HG02884 (cell line): ENCODE results near the gene BIK.
"Not testable (repeated sequence)": the region's sequence is repeated elsewhere in the genome, so short reads cannot be mapped to it uniquely, and the experiment has no call there.

Experiments used
- ATAC-seq: cut with Tn5 transposase; IDR thresholded peaks from one replicate; pipeline ENCODE4 v1.9.1; 2021; ENCODE audit warnings: mild to moderate bottlenecking, moderate library complexity; ENCODE audit not compliant: unreplicated experiment

Gene BIK

GRCh38 chr22:43133401-43133800 is 22.9 kb downstream of the BIK start:
- no peak for ATAC-seq

- ATAC-seq = no peak
Observed at GRCh38 chr22:43134553-43134952, 24.0 kb downstream of the BIK start.

GRCh38 chr22:43135565-43135964 is 25.0 kb downstream of the BIK start:
- no peak for ATAC-seq

GRCh38 chr22:43136255-43136654 is 25.7 kb downstream of the BIK start:
- ATAC-seq = no peak

- ATAC-seq = no peak
Observed at GRCh38 chr22:43136801-43137200, 26.3 kb downstream of the BIK start.

- ATAC-seq = peak; percentile 63
Observed at GRCh38 chr22:43142880-43143562, 32.5 kb downstream of the BIK start, which contains the start of gene MCAT. MCAT (minus strand) TSS chr22:43143398; CDS start chr22:43143348, 50 bp downstream.

GRCh38 chr22:43144949-43145348 is 34.4 kb downstream of the BIK start:
- ATAC-seq = no peak

GRCh38 chr22:43145371-43145770 is 34.8 kb downstream of the BIK start:
- not testable (repeated sequence) for ATAC-seq

- not testable (repeated sequence) for ATAC-seq
Observed at GRCh38 chr22:43146332-43146731, 35.8 kb downstream of the BIK start.

- no peak for ATAC-seq
Observed at GRCh38 chr22:43147821-43148220, 37.3 kb downstream of the BIK start.

- no peak for ATAC-seq
Observed at GRCh38 chr22:43148581-43148980, 38.0 kb downstream of the BIK start.

GRCh38 chr22:43150731-43151206 is 40.2 kb downstream of the BIK start:
- no peak for ATAC-seq

- ATAC-seq = no peak
Observed at GRCh38 chr22:43151251-43152002, 40.9 kb downstream of the BIK start, which contains the start of gene TSPO. TSPO (plus strand) TSS chr22:43151559; CDS start chr22:43159239, 7,680 bp downstream.

- ATAC-seq = no peak
Observed at GRCh38 chr22:43152003-43152356, 41.4 kb downstream of the BIK start.

- ATAC-seq = no peak
Observed at GRCh38 chr22:43152357-43153071, 42.0 kb downstream of the BIK start.

GRCh38 chr22:43153899-43154298 is 43.3 kb downstream of the BIK start:
- no peak for ATAC-seq

- ATAC-seq = no peak
Observed at GRCh38 chr22:43154887-43155536, 44.5 kb downstream of the BIK start.

- no peak for ATAC-seq
Observed at GRCh38 chr22:43155789-43156188, 45.2 kb downstream of the BIK start.

GRCh38 chr22:43156413-43156812 is 45.9 kb downstream of the BIK start:
- no peak for ATAC-seq

- ATAC-seq = no peak
Observed at GRCh38 chr22:43157874-43158546, 47.5 kb downstream of the BIK start.
